Osteocyte (in vitro differentiated cells): ENCODE data around the gene KIFBP. TPM values are rescaled to one million over a fixed set of nuclear protein-coding genes. Genes with fewer than 3 reads are reported as not detected.

Source experiments
- DNase-seq: peaks from one replicate; pipeline ENCODE4 v3.0.0; 2021; ENCODE audit warnings: mixed read lengths; ENCODE audit not compliant: unreplicated experiment; ENCODE audit errors: extremely low spot score
- H3K27ac Mint-ChIP-seq: one replicate; pipeline ENCODE4 v1.8.0; 2021; ENCODE audit warnings: mild to moderate bottlenecking, mixed read lengths; ENCODE audit not compliant: unreplicated experiment
- H3K27me3 Mint-ChIP-seq: one replicate; pipeline ENCODE4 v1.8.0; 2021; ENCODE audit warnings: mixed read lengths; ENCODE audit not compliant: unreplicated experiment
- H3K36me3 Mint-ChIP-seq: one replicate; pipeline ENCODE4 v1.8.0; 2021; ENCODE audit warnings: mixed read lengths; ENCODE audit not compliant: unreplicated experiment
- H3K4me1 Mint-ChIP-seq: one replicate; pipeline ENCODE4 v1.8.0; 2021; ENCODE audit warnings: mixed read lengths; ENCODE audit not compliant: unreplicated experiment
- H3K4me3 Mint-ChIP-seq: one replicate; pipeline ENCODE4 v1.8.0; 2021; ENCODE audit warnings: mild to moderate bottlenecking, moderate library complexity, mixed read lengths; ENCODE audit not compliant: unreplicated experiment
- H3K9me3 Mint-ChIP-seq: one replicate; pipeline ENCODE4 v1.8.0; 2021; ENCODE audit warnings: mixed read lengths; ENCODE audit not compliant: unreplicated experiment
- total RNA-seq: library from RNA; stranded (reverse); gene quantifications from 2 replicates; pipeline ENCODE4 v1.2.1, GENCODE V29; 2021
- TF ChIP-seq, protein P1 (sequence below): fragments of 200-600 bp; sonication (generic); IDR thresholded peaks from 2 replicates; pipeline ENCODE4 v1.5.0; 2021; ENCODE audit warnings: antibody characterized with exemption, mild to moderate bottlenecking, moderate library complexity

The KIFBP gene
- total RNA-seq, 1 donor from 2014 or later, result 29.9 TPM

DNA sequence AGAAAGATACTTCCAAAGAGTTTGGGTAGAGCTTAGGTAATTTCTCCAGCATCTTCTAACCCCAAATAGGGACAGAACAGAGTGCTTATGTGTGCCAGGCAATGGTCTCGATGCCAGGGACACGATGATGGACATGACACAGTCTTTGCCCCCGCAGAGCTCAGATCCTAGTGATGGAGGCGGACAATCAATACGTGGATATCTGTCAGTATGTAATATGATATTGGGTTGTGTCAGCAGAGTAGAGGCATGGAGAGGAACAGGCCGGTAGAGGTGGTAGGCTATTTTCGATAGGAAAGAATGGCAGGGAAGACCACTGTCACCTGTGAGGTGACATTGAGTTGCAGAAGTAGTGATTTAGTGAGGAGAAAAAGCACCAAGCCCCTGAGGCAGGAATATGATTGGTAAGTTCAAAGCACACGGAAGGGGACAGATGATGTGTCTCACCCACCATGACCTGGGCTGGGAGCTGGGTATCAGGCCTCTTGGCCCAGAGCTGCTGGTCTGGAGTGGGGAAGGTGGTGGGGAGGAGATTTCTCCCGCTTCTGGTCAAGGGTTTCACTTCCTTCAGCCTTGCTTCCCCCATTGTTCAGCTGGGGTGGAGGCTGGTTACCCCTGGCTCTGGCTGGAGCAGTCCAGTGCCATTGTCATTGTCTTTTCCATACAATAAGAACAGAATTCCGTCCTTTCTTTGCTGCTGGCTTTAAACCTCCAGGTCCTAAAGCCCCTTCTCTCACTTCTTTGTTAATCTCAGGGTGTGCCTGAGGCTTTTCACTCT, 63.3 kb downstream of the KIFBP start:
- H3K4me1 Mint-ChIP-seq, result peaks cover 7% of the 10 kb centered on the region

DNA sequence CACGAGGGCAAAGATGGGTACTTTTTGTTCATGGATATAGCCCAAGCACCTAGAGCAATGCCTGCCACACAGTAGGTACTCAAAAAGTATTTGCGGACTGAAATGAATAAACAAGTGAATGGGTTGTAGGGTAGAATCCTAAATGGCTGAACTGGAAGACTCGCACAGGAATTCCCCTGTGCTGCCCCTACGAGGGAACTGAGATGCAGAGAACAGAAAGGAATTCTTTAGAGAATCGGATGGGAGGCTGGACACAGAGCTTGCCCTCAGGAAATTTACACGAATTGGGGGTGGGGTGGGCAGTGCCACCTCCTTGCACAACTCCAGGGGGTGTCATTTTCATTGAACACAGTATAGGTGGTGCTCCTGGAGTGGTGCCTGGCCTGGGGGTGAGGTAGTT, 64.1 kb downstream of the KIFBP start:
- Mint-ChIP-seq H3K36me3 (no peaks in the 10 kb centered on the region), H3K4me3 (no peak overlapping the region), H3K27ac (no peak overlapping the region), H3K9me3 (no peaks in the 10 kb centered on the region), H3K27me3 (no peaks in the 10 kb centered on the region), H3K4me1 (peaks cover 7% of the 10 kb centered on the region)
- no peak for DNase-seq
- TF ChIP-seq, protein P1, sequence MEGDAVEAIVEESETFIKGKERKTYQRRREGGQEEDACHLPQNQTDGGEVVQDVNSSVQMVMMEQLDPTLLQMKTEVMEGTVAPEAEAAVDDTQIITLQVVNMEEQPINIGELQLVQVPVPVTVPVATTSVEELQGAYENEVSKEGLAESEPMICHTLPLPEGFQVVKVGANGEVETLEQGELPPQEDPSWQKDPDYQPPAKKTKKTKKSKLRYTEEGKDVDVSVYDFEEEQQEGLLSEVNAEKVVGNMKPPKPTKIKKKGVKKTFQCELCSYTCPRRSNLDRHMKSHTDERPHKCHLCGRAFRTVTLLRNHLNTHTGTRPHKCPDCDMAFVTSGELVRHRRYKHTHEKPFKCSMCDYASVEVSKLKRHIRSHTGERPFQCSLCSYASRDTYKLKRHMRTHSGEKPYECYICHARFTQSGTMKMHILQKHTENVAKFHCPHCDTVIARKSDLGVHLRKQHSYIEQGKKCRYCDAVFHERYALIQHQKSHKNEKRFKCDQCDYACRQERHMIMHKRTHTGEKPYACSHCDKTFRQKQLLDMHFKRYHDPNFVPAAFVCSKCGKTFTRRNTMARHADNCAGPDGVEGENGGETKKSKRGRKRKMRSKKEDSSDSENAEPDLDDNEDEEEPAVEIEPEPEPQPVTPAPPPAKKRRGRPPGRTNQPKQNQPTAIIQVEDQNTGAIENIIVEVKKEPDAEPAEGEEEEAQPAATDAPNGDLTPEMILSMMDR, result no peak

More for the DNA sequence above, 63.3 kb downstream of the KIFBP start:
- TF ChIP-seq, protein P1, result no peak
- no peaks in the 10 kb centered on the region for H3K36me3 Mint-ChIP-seq
- DNase-seq, result no peak
- no peaks in the 10 kb centered on the region for H3K27me3 Mint-ChIP-seq
- H3K4me3 Mint-ChIP-seq, result no peak overlapping the region
- no peaks in the 10 kb centered on the region for H3K9me3 Mint-ChIP-seq
- H3K27ac Mint-ChIP-seq, result no peak overlapping the region

DNA sequence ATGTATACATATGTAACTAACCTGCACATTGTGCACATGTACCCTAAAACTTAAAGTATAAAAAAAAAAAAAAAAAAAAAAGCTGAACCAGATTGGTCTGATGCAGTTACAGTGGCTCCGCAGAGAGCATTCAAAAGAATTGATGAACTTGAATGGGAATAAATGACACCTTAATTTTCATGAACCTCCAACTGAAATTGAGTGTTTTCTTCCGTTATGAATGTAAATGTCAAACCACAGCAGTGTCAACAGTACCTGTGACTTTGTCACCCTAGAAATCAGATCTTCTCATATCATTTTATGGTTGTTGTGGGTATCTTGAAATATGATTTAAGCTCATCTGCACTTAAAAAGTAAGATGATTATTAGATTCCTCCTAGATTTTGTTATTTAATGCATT, 66.6 kb downstream of the KIFBP start:
- Mint-ChIP-seq H3K9me3 (no peaks in the 10 kb centered on the region), H3K4me1 (peaks cover 7% of the 10 kb centered on the region), H3K27ac (no peak overlapping the region), H3K4me3 (no peak overlapping the region), H3K36me3 (no peaks in the 10 kb centered on the region), H3K27me3 (no peaks in the 10 kb centered on the region)
- DNase-seq, result no peak
- TF ChIP-seq, protein P1, result no peak

DNA sequence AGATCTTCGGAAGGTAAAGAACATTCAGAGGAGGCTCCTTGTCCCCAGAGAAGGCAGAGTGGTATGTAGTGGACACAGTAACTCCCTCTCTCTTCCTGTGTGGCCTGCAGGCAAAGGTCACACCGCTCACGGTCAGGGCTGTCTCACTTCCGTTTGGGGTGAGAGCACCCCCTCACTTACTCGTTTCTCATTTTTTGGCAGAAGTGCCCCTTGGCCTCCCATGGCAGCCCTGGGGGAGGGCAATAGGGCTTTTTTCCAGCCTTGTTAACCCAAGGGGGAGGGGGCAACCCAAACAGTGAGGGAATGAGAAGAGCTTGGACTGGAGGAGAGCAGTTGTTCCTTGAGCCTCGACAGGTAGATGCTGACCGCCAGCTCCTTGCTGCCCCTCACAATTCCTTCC, 67.5 kb downstream of the KIFBP start:
- Mint-ChIP-seq H3K36me3 (no peaks in the 10 kb centered on the region), H3K4me1 (peaks cover 8% of the 10 kb centered on the region), H3K27me3 (no peaks in the 10 kb centered on the region), H3K4me3 (no peak overlapping the region), H3K27ac (no peak overlapping the region), H3K9me3 (no peaks in the 10 kb centered on the region)
- TF ChIP-seq, protein P1, result no peak
- DNase-seq, result no peak

DNA sequence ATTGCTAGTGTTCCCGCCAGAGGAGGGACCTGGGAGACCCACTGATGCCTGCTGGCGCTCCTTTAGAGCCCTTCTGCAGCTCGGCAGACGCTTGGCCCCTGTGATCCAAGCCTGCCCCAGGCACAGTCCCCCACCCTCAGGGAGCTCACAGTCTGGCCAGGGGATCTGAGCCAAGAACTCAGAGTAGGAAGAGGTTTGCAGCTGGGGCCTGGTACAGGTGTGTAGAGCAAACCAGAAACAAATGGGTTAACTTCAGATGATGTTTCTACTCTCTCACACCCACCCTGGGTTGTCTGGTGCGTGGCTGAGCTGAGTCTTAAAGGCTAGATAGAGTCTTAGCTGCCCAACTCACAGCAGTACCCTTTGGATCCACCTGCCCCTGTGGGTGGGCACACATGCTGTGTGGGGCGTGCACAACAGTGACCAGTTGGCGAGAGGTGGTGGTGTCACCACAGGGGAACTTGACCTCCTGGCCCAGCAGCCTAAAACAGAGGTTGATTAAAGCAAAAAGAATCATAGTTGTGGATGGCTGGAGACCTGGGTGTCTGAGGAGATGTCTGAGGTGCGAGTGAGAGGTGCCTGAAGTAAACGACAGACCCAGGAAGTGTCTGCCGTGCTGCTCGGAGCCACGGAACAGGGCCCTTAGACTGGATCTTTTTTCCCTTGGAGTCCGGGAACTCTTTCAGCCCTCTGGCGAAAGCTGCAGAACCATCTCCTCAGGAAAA, 68.1 kb downstream of the KIFBP start:
- DNase-seq, result no peak
- Mint-ChIP-seq H3K4me3 (no peak overlapping the region), H3K4me1 (peaks cover 13% of the 10 kb centered on the region), H3K36me3 (no peaks in the 10 kb centered on the region), H3K27me3 (no peaks in the 10 kb centered on the region), H3K9me3 (no peaks in the 10 kb centered on the region), H3K27ac (no peak overlapping the region)
- TF ChIP-seq, protein P1, result no peak
